ENCODE measurements around the gene CEACAM1.

DNA sequence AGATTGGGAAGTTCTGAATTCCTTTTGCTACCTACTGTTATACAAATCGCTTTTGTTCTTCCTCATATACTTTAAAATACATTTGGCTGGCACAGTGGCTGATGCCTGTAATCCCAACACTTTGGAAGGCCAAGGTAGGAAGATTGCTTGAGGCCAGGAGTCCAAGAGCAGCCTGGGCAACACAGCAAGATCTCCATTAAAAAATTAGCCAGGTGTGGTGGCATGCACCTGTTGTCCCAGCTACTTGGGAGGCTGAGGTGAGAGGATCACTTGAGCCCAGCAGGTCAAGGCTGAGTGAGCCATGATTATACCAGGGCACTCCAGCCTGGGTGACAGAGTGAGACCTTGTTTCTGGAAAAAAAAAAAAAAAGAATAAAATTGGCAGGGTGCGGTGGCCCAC is 51.2 kb downstream of the CEACAM1 start:
- TF ChIP-seq BHLHE40 (IDR thresholded peaks at IDR 0.05; ENCODE audit: borderline replicate concordance) (no peak), FOXA1 (IDR thresholded peaks at IDR 0.05) (no peak), FOXM1 (IDR thresholded peaks at IDR 0.05; ENCODE audit: borderline replicate concordance) (no peak), SUZ12 (IDR thresholded peaks at IDR 0.05) (no peak), FOXK2 (IDR thresholded peaks at IDR 0.05) (no peak), SP1 (IDR thresholded peaks at IDR 0.05) (no peak), HDGF (IDR thresholded peaks at IDR 0.05; ENCODE audit: borderline replicate concordance) (no peak), ZNF384 (IDR thresholded peaks at IDR 0.05) (no peak), CTBP1 (IDR thresholded peaks at IDR 0.05; ENCODE audit: borderline replicate concordance) (no peak)

All from HEK293T (cell line).